GM13976 (cell line): ENCODE data around the gene KRTAP1-1.
"Not testable (repeated sequence)": the region's sequence is repeated elsewhere in the genome, so short reads cannot be mapped to it uniquely, and the experiment has no call there.

ENCODE experiments used
- DNase-seq: peaks from one replicate; pipeline ENCODE4 v3.0.0; 2012; ENCODE audit warnings: low spot score
- in situ Hi-C: fragments of 300-500 bp; cut with MboI; formaldehyde crosslinking; loops from one replicate; pipeline ENCODE4 v1.12.0; 2022; ENCODE audit warnings: low sequenced_read_pairs, mixed read lengths, inconsistent platforms; ENCODE audit not compliant: unreplicated experiment
- TF ChIP-seq, protein P1 (sequence below): IDR thresholded peaks from 2 replicates; pipeline ENCODE4 v1.5.1; 2012; ENCODE audit warnings: borderline replicate concordance, mild to moderate bottlenecking; ENCODE audit not compliant: insufficient read depth; ENCODE audit errors: extremely low read depth, missing control alignments, control extremely low read depth

The KRTAP1-1 gene, protein sequence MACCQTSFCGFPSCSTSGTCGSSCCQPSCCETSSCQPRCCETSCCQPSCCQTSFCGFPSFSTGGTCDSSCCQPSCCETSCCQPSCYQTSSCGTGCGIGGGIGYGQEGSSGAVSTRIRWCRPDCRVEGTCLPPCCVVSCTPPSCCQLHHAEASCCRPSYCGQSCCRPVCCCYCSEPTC

DNA sequence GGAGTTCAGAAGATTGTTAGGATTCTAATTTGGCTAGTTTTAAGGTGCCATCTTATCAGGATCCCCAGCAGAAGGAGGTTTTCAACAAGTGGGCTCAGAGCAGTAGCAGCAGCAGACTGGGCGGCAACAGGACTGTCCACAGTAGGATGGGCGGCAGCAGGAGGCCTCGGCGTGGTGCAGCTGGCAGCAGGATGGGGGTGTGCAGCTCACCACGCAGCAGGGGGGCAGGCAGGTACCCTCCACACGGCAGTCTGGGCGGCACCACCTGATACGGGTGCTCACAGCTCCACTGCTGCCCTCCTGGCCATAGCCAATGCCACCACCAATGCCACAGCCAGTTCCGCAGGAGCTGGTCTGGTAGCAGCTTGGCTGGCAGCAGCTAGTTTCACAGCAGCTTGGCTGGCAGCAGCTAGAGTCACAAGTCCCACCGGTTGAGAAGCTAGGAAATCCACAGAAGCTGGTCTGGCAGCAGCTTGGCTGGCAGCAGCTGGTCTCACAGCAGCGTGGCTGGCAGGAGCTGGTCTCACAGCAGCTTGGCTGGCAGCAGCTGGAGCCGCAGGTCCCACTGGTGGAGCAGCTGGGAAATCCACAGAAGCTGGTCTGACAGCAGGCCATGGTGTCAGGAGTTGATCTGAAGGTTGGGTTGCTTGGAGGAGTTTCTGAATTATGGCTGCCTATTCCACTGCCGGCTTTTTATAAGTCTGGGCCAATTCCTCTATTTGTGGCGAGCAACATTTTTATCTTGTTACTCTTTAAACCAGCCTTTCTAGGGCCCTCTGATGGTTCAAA, at the start of gene KRTAP1-1:
Gene KRTAP1-1 (minus strand): TSS at position 668 of the 789 bp plus-strand sequence. CDS start 53 bp downstream, at position 615.
- in situ Hi-C loops, DNase-seq: not testable (repeated sequence)

DNA sequence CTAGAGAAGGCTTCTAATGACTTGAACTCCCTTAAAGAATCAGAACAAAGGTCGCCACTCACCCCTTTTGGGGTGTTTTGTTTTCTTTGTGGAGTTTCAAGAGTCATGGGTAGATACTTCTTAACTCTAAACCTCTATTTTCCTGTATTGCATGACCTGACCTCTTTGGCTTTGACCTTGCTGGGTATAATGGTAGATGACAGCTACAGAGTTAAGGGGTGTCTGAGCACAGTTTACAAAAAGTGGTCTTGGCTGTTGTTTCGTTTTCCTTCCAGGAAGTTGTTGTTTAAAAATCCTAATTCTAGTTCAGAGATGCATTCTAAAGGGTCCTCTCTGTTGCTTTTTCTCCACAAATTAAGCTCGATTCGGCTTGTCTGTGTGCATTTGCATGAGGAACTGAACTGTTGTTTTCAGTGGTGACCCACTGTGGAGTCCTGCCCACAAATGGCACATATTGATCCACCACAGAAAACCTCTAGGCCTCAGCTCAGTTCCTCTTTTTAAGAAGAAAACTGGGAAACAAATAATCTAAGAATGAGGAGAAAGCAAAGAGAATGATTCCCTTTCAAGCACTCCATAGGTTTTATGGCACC, 47.6 kb upstream of the KRTAP1-1 start:
- in situ Hi-C loops, DNase-seq: not testable (repeated sequence)

DNA sequence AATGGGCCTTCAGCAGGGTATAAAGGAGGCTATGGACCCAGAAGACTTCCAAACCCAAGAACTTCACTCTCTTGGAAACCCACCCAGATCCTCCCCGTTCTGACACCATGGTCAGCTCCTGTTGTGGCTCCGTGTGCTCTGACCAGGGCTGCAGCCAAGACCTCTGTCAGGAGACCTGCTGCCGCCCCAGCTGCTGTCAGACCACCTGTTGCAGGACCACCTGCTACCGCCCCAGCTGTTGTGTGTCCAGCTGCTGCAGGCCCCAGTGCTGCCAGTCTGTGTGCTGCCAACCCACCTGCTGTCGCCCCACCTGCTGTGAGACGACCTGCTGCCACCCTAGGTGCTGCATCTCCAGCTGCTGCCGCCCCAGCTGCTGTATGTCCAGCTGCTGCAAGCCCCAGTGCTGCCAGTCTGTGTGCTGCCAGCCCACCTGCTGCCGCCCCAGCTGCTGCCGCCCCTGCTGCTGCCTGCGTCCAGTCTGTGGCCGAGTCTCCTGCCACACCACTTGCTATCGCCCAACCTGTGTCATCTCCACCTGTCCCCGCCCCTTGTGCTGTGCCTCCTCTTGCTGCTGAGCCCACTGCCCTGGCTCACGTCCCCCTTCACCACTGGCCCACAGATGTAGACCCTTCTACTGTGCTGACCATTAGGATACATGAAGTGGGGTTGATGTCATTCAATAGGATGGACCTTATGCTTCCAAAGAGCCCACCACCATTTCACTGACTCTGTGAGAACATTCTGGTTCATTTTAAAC, 43.0 kb upstream of the KRTAP1-1 start, which contains the start of gene KRTAP4-7:
Gene KRTAP4-7 (plus strand): TSS at position 51 of the 757 bp plus-strand sequence. CDS start 57 bp downstream, at position 108.
- in situ Hi-C loops, DNase-seq: not testable (repeated sequence)

DNA sequence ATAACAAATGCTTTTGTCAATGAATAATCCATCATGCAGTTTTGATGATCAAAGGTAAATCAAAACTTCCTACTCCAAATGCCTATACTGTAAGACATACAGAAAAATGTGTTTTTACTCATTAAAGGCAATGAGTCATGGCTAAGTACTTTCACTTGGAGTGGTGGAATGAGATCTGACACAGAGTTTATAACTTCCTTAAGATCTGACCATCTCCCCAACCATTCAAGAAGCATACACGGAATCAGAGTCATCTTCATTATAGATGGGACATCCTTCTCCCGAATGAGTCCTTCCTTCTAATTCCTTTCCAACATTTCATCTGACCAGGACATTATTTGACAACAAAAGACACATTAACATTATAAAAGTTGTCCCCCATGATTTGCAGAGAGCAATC, 42.2 kb upstream of the KRTAP1-1 start:
- in situ Hi-C loops, DNase-seq: not testable (repeated sequence)

DNA sequence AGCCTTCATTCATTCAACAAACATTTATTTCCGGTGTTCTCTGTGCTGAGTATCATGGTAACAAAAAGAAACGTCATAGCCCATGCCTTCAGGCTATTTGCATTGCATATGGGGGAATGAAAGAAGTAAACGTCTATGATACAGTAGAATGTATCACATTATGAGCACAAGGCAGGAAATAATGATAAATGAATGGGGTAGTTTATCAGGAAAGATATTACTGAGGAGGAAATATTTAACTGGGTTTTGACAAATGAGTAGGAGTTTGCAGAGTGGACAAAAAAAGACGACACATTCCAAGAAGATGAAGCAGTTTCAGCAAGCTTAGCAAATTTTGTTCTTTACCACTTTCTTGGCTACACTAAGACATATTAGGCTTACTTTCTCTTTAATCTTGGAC, 41.4 kb upstream of the KRTAP1-1 start:
- TF ChIP-seq, protein P1, sequence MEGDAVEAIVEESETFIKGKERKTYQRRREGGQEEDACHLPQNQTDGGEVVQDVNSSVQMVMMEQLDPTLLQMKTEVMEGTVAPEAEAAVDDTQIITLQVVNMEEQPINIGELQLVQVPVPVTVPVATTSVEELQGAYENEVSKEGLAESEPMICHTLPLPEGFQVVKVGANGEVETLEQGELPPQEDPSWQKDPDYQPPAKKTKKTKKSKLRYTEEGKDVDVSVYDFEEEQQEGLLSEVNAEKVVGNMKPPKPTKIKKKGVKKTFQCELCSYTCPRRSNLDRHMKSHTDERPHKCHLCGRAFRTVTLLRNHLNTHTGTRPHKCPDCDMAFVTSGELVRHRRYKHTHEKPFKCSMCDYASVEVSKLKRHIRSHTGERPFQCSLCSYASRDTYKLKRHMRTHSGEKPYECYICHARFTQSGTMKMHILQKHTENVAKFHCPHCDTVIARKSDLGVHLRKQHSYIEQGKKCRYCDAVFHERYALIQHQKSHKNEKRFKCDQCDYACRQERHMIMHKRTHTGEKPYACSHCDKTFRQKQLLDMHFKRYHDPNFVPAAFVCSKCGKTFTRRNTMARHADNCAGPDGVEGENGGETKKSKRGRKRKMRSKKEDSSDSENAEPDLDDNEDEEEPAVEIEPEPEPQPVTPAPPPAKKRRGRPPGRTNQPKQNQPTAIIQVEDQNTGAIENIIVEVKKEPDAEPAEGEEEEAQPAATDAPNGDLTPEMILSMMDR: no peak
- no peak for DNase-seq
- in situ Hi-C loops: no loop called here

DNA sequence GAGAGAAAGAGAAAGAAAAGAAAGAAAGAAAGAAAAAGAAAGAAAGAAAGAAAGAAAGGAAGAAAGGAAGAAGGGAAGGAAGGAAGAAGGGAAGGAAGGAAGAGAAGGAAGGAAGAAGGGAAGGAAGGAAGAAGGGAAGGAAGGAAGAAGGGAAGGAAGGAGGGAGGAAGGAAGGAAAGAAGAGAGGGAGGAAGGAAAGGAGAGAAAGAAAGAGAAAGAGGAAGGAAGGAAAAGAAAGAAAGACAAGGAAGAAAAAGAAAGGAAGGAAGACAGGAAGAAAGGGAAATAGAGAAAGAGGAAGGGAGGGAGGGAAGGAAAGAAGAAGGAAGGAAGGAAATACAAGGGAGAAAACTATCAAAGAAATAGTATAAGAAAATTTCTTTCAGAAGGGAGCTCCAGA, 35.5 kb upstream of the KRTAP1-1 start:
- no peak for DNase-seq
- TF ChIP-seq, protein P1: no peak
- in situ Hi-C loops: no loop called here

DNA sequence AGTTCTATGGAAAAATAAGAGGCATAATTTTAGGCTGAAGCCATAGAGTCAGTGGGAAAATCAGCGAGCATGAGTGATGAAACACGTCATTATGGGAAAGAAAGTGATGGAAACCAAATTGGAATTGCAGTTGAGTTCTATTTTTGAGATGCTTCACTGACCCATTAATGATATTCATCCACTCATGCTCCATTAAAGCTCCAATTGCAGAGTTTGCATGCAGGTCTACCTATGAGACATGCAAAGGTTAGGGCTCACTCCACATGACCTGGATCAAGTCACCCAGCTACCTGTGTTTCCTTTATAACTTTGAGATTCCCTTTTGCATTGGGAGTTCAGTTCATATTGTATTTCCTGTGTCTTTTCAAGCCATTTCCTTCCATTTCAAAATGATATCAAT, 32.4 kb upstream of the KRTAP1-1 start:
- TF ChIP-seq, protein P1: no peak
- DNase-seq: no peak
- in situ Hi-C loops: no loop called here

DNA sequence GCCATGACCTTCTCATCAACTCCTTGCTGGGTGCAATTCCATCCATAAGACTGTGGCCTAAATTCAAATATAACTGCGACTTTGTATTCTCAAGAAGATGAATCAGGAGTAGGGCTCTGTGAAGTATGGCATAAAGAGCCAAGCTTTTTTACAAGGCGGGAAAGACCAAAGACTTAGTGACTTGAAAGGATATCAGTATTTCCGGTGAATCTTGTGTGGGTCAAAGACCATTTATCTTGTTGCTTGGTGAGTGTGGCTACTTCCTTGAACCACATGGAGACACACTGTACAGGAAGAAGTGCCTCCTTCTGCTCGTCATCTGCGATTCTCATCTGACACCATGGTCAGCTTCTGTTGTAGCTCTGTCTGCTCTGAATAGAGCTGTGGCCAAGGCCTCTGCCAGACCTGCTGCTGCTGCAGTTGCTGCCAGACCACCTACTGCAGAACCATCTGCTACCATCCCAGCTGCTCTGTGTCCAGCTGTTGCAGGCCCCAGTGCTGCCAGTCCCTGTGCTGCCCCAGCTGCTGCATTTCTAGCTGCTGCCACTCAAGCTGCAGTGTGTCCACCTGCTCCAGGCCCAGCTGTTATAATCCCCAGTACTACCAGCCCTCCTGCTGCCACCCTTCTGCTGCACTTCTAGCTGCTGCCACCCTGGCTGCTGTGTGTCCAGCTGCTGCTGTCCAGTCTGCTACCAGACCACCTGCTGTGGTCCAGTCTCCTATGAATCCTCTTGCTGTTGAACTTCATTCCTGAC, 30.5 kb upstream of the KRTAP1-1 start:
- in situ Hi-C loops: no loop called here
- no peak for DNase-seq
- TF ChIP-seq, protein P1: no peak
